ENCODE results near the gene LIMS2.

DNA sequence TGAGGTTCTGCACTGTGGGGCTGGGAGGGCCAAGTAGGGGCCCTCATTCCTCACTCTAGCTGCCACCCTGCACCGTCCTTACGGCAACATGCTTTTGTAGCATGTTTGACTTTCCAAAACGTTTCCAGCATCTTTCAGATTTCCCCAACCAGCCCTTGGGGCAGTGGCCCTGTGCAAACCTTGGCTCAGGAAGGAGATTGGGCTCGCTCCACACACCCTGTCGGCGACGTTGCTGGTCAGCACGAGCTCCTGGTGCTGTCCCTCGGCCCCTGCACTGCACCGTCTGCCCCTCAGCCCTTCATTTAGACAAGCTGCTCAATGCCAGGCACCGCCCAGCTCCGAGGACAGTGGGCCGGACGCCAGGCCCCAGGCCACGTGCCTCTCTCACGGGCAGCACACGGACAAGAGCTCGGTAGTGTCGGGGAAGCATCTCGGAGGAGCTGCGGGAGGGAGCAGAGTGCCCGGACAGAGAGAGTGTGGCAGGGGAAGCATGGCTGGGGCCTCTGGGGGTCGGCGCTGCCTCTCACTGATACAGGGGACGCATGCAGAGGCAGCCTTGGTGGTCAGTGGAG is 22.5 kb downstream of the LIMS2 start:
- TF ChIP-seq, protein P1, sequence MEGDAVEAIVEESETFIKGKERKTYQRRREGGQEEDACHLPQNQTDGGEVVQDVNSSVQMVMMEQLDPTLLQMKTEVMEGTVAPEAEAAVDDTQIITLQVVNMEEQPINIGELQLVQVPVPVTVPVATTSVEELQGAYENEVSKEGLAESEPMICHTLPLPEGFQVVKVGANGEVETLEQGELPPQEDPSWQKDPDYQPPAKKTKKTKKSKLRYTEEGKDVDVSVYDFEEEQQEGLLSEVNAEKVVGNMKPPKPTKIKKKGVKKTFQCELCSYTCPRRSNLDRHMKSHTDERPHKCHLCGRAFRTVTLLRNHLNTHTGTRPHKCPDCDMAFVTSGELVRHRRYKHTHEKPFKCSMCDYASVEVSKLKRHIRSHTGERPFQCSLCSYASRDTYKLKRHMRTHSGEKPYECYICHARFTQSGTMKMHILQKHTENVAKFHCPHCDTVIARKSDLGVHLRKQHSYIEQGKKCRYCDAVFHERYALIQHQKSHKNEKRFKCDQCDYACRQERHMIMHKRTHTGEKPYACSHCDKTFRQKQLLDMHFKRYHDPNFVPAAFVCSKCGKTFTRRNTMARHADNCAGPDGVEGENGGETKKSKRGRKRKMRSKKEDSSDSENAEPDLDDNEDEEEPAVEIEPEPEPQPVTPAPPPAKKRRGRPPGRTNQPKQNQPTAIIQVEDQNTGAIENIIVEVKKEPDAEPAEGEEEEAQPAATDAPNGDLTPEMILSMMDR (IDR thresholded peaks at IDR 0.05; ENCODE audit: insufficient read depth, low read length, poor library complexity, severe bottlenecking) = no peak
- TF ChIP-seq EZH2phosphoT487 (conservative IDR thresholded peaks at IDR 0.05; ENCODE audit: low read length) = no peak
